ENCODE results near the gene DHX32.
A peak's percentile ranks its signal among the peaks of the same experiment; 100 is the strongest.
"Not testable (repeated sequence)": the region's sequence is repeated elsewhere in the genome, so short reads cannot be mapped to it uniquely, and the experiment has no call there.

Gene DHX32, protein sequence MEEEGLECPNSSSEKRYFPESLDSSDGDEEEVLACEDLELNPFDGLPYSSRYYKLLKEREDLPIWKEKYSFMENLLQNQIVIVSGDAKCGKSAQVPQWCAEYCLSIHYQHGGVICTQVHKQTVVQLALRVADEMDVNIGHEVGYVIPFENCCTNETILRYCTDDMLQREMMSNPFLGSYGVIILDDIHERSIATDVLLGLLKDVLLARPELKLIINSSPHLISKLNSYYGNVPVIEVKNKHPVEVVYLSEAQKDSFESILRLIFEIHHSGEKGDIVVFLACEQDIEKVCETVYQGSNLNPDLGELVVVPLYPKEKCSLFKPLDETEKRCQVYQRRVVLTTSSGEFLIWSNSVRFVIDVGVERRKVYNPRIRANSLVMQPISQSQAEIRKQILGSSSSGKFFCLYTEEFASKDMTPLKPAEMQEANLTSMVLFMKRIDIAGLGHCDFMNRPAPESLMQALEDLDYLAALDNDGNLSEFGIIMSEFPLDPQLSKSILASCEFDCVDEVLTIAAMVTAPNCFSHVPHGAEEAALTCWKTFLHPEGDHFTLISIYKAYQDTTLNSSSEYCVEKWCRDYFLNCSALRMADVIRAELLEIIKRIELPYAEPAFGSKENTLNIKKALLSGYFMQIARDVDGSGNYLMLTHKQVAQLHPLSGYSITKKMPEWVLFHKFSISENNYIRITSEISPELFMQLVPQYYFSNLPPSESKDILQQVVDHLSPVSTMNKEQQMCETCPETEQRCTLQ

DNA sequence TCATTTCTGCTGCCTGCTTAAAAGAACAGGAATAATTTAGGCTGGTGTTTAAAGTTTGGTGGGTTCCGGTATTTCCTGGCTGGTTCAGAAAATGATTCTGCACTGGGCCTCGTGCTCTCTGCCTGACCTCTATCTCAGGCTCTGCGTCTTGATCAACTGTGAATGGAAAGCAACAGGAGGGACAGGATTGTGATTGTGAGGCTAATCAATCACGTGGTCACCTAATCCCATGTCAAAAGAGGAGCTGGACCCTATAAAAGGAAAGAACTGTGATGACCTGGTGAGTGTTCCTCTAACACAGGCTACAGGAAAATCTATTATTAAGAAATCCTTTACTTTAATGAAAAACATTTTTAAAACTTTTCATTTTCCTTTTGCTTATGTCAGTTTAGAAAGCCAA lies at the start of gene DHX32:
DHX32 (minus strand) TSS at position 101 of the 400 bp plus-strand sequence. CDS start 468 bp downstream, outside the sequence.
- DNase-seq (ENCODE audit: low spot score): no peak

DNA sequence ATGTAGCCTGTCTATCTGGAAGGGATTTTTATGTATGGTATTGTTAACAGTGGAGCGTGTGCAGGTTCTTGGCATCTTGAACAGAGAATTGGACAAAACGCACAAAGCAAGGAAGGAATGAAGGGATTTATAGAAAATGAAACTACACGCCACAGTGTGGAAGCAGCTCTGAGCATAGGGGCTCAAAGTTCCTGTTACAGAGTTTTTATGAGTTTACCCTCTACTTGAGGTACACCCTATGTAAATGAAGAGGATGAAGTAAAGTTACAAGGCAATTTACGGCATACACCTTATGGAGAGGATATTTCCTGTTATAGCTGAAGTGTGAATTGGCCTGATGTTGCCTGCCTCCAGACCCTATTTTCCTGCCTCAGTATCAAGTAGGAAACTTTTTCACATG lies 48.5 kb upstream of the DHX32 start:
- no peak for DNase-seq (ENCODE audit: low spot score)

DNA sequence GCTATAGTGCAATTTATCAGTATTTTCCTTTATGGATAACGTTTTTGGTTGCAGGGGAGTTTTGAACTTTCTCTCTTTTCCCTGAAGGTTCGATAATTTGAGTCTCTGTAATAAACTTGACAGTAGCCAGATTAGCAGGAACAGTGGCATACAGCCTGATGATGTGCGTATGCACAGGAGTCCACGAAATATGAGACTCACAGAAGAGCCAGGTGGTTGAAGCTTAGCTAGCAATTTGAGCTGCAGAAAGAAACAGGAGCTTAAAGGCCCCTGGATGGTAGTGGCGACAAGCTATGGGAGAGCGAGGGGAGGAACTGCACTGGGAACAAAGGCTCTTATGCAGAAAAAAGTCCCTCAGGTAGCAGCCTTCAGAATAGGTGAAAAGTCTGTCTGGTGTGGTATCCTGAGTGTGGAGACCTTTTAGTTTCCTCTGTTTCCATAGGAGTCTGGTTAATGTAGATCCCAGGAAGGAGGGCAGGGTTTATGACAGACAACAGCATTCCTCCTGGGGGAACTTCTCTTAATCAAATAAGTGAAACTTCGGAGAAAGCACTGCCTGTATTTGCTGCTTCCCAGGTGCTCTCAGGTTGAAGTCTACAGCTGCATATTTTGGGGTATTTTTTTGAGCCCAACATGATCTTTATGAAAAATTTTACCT lies 48.0 kb upstream of the DHX32 start:
- DNase-seq (ENCODE audit: low spot score): no peak

DNA sequence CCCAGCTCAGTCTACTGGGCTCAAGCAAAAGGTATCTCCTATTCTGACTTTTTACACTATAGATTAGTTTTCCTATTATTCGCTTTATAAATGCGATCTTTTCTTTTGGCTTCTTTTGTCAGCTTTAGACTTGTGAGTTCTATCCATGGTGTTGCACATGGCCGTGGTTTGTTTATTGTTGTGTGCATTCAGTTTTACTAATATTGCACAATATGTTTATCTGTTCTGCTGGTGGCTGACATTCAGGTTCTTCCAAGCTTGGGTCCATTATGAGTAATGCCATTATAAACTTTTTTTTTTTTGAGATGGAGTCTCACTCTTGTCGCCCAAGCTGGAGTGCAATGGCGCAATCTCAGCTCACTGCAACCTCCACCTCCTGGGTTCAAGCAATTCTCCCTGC lies 46.2 kb upstream of the DHX32 start:
- DNase-seq (ENCODE audit: low spot score): not testable (repeated sequence)

DNA sequence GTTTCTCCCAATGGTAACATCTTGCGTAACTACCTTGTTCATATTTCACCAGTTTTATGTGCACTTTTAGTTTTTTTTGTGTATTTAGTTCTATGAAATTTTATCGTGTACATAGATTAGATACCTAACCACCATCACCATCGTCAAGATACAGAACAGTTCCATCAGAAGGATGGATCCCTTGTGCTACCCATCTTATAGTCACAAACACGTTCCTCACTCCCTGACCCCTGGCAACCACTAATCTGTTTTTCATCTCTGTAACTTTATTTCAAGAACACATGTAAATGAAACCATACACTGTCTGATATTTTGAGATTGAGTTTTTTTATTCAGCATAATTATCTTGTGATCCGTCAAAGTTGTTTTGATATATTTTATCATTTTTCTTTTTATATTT lies 45.2 kb upstream of the DHX32 start:
- DNase-seq (ENCODE audit: low spot score): no peak

DNA sequence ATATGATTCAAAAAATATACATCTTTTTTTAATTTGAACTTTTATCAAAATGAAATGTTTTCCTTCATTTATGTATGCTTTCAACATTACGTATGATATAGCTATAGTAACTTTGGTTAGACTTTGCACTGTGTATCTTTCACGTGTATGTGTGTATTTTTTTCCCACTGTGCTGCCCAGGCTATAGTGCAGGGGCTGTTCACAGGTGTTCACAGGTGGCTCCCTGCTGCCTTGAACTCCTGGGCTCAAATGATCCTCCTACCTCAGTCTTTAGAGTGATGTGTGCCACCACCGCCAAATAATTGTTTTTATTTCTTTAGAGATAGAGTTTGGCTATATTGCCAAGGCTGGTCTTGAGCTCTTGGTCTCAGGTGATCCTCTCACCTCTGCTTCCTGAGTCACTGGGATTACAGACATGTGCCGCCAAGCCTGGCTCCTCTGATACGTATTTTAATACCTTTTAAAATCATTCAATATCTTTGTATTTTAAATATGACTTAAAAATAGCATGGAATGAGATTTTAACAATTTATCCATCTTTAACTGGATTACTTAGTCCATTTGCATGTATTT lies 44.3 kb upstream of the DHX32 start:
- DNase-seq (ENCODE audit: low spot score): no peak

DNA sequence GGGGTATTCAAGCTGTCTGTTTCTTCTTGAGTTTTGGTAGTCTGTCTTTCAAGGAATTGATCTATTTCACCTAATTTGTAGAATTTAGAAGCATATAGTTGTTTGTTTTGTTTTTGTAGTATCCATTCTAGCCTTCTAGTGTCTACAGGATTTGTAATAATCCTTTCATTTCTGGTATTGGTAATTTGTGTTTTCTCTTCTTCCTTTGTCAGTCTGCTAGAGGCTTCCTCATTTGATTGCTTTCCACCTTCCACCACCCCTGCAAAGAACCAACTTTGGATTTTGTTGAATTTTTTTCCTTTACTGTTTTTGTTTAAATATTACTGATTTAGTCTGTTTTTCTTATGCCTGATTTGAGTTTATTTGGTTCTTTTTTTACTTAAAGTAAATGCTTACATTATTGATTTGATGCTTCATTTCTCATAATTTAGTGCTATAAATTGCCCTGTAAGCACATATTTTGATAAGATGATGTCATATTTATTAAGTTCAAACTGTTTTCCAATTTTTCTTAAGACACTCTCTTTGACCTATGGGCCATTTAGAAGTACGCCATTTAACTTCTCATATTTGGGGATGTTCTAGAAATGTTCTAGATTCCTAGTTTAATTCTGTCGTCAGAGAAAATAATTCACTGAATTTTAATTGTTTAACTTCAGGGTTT lies 40.7 kb upstream of the DHX32 start:
- not testable (repeated sequence) for DNase-seq (ENCODE audit: low spot score)

DNA sequence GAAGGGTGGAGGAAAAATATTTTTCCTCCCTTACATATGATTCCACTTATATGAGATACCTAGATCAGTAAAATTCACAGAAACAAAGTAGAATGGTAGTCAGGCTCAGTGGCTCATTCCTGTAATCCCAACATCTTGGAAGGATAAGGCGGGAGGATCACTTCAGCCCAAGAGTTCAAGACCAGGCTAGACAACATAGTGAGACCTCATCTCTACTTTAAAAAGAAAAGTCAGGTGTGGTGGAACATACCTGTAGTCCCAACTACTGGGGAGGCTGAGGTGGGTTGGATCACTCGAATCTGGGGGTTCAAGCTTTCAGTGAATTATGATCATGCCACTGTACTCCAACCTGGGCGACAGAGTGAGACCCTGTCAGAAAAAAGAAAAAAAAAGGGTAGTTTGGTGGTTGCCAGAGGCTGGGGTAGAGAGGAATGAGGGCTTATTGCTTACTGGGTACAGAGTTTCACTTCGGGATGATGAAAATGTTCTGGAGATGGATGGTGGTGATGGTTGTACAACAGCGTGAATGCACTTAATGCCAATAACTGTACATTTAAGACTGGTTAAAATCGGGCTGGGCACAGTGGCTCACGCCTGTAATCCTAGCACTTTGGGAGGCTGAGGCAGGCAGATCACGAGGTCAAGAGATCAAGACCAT lies 36.7 kb upstream of the DHX32 start:
- DNase-seq (ENCODE audit: low spot score): not testable (repeated sequence)

DNA sequence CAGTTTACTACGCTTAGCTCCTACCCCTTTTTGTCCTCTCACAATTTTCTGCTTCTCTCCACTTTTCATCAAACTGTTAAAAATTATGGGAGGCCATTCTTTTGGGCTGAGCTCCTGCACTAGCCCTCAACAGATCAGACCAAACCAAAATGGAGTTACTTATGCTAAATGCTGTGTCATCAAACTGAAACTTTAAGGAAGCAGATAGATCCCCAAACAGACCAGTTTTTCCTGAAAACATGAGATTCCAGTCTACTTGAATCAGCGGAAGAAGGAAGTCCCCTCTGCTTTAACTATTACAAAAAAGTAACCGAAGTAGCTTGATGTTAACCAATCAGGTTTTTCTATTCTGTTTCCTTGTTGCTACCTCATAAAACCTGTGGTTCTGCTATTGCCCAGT lies 35.9 kb upstream of the DHX32 start:
- no peak for DNase-seq (ENCODE audit: low spot score)

DNA sequence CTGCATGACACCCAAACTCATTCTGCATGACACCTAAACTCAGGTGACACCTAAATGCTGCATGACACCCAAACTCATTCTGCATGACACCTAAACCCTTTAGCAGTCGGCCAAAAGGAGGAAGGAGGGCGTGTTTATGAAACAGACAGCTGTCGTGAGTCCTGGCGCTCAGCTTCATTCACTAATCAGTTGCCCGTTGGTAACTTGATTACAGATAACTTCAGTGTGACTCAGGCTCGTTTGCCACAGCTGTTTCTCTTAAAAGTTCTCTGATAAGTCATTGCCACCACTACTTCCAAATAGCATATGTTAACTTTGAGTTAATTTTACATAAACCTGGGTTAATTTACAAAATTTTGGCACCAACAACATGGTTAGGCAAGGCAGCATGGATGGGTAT lies 32.2 kb upstream of the DHX32 start:
- DNase-seq (ENCODE audit: low spot score): peak; percentile 91

DNA sequence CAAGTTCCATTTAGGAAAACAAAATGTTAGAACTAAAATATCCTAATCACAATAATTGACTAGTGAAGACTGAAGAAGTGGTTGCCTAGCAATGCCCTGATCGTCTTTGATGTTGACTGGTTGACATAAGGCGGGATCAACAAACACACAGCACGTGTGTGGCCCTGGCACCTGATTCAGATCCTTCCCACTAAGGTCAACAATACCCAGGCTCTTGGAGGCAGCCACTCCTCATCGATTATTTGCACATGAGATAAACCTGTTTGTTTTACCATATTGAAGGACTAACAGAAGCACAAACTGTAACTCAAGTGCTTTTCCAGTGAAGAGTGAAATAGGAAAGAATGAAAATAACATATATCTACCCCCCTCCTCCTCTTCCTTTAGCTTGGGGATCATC lies 30.9 kb upstream of the DHX32 start:
- DNase-seq (ENCODE audit: low spot score): no peak

DNA sequence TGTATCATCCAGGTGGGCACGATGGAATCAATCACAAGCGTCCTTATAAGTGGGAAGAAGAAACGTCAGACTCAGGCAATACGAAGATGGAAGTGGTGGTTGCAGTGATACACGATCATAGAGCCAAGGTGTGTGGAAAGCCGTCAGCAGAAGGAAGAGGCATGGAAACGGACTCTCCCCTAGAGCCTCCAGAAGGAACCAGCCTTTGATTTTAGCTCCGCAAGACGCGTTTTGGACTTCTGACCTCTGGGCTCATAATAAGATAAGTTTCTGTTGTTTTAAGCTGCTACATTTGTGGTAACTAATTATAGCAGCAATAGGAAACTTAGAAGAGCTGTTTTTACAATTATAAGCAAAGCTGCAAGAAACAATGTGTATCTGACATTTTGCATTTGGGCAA lies 30.1 kb upstream of the DHX32 start:
- no peak for DNase-seq (ENCODE audit: low spot score)

DNA sequence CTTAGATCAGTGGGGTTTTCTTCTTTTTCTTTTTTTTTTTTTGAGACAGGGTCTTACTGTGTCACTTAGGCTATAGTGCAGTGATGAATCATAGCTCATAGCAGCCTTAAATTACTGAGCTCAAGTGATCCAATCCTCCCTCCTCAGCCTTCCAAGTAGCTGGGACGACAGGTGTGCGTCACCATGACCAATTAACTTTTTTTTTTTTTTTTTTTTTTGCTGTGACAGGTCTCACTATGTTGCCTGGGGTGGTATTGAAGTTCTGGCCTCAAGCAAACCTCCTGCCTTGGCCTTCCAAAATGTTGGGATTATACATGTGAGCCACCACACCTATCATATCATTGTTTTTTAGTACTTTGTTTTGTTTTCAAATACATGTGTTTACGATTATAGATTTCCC lies 28.4 kb upstream of the DHX32 start:
- DNase-seq (ENCODE audit: low spot score): not testable (repeated sequence)

DNA sequence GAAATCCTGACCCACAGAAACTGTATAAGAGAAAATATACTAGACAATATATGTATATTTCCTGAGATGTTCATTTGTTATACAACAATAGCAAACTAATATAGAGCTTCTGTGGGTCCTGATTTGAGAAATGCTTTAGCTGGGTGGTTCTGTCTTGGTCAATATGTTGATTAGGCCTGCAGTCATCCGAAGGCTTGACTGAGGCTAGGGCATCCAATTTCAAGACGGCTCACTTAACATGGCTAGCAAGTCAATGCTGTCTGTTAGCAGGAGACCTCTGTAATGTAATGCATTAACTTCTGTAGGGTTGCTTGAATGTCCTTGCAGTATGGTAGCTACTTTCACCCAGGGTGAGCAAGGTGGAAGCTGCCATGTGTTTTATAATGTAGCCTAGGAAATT lies 27.7 kb upstream of the DHX32 start:
- not testable (repeated sequence) for DNase-seq (ENCODE audit: low spot score)

DNA sequence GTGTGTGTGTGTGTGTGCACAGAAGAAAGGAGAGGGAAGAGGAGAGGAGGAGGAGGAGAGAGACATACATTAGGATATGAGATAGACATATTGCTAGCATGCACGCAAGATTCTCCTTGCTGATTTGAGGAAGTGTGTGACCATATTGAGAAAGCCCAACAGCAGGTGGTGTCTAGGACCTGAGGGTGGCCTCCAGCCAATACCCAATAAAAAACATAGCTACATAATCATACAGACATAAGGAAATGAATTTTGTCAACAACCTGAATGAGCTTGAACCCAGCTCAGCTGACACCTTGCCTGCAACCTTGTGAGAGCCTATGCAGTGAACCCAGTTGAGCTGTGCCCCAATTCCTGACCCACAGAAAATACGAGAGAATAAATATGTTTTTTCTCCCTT lies 26.5 kb upstream of the DHX32 start:
- not testable (repeated sequence) for DNase-seq (ENCODE audit: low spot score)

DNA sequence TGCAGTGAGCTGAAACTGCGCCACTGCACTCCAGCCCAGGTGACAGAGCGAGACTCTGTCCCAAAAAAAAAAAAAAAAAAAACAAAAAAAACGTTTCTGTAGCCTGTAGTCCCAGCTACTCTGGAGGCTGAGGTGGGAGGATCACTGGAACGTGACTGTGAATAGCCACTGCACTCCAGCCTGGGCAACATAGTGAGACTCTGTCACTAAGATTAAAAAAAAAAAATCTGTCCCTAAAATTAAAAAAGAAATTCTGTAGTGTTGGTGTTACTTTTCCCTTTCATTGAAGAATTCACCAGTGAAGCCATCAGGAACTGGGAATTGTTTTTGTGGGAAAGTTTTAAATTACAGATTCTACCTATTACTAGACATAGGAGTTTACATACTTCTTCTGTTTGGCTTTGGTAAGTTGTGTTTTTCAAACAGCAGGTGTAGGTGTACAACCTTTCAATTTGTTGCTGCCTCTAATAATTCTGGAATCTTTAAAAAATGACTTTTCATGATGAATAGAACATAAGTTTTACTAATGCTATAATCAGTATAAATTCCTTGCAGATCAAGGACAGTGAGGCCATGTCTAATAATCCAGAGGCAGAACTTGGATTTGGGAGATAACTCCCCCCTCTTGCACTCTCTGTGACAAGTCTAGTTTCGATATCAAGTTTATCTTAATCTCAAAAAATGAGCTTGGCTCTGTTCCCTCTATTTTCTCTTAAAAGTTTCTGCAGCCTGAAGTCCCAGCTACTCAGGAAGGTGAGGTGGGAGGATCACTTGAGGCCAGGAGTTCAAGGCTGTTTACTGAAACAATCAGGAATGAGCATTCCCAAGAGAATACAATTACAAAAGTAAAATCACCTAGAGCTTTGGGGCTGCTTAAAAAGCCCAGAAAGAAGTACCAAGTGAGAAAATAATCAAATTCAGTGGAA lies 24.2 kb upstream of the DHX32 start:
- DNase-seq (ENCODE audit: low spot score): not testable (repeated sequence)

DNA sequence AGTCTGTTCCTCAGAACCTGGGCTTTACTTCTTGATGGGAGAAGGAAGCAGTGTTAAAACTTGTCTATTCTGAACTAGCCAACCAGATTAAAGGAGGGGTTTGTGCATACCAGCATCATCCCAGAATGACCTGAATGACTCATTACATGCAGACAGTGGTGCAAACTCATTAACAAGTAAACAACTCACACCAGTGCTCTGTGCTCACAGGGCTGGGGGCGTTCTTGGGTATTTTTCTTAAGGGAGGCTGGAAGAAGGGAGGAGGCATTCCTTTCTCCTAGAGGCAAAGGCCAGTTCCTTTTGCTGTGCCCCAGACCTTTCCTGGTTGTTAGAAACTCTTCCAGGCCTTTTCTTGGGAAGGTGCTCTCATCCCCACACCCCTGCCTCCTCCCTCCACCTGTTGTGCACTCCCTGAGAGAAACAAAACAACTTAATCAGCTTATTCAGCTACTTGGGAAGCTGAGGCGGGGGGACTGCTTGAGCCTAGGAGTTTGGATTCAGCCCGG lies 22.1 kb upstream of the DHX32 start:
- peak; percentile 64 for DNase-seq (ENCODE audit: low spot score)

DNA sequence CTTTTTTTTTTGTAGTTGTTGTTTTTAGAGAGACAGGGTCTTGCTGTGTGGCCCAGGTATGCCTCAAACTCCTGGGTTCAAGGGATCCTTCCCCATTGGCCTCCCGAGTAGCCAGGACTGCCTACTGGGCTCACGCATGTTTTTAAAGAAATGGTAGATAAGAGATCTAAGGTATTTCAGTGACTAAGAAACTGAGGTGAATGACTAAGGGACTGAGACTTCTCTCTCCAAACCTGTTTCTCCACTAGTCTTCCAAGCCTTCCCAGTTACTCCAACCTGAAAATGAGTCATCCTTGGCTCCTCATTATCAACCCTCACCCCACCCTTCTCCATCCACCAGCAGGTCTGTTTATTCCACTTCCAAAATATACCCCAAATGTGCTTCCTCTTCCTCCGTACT lies 19.9 kb upstream of the DHX32 start:
- not testable (repeated sequence) for DNase-seq (ENCODE audit: low spot score)

DNA sequence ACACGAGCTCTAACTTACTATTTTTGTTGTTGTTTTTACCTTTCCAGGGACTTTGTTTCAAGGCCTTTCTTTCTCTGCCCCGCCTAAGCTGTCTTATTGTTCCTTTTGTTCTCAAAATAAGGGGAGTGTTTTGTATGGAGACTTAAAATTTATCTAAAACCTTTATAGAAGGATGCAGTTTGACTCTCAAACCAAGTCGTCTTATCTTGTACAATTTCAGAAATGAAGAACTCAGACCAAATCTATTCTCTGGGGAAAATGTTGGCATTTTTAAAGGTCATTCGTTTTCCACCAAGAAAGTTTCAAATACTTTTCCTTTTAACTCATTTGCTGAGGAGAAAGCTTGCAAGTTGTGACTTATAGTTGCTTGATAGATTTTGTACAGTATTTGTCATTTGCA lies 16.2 kb upstream of the DHX32 start:
- not testable (repeated sequence) for DNase-seq (ENCODE audit: low spot score)
